ENCODE measurements around the gene CACNA2D1. TPM values are rescaled to one million over a fixed set of nuclear protein-coding genes. Genes with fewer than 3 reads are reported as not detected.

The CACNA2D1 gene
- total and polyA plus RNA-seq, 8 donors = 10.7 to 20.8 (median 16.6) TPM

- no peak overlapping the region for H3K27ac ChIP-seq
- no peak for ATAC-seq
- H3K36me3 ChIP-seq = no peaks in the 10 kb centered on the region
- H3K27me3 ChIP-seq = no peaks in the 10 kb centered on the region
- H3K4me3 ChIP-seq = no peak overlapping the region
- intact Hi-C loops (cut with DNase I) = no loop called here
- DNase-seq = peak in 1 of 4 donors; percentile 19
- no peaks in the 10 kb centered on the region for H3K9me3 ChIP-seq
- no peak for TF ChIP-seq CTCF (IDR thresholded peaks at IDR 0.05)
- no peaks in the 10 kb centered on the region for H3K4me1 ChIP-seq
Observed at GRCh38 chr7:82397879-82398524, 45.6 kb downstream of the CACNA2D1 start.

- DNase-seq = no peak
- Histone ChIP-seq H3K27me3 (no peaks in the 10 kb centered on the region), H3K36me3 (no peaks in the 10 kb centered on the region), H3K4me3 (no peak overlapping the region), H3K9me3 (no peaks in the 10 kb centered on the region), H3K4me1 (no peaks in the 10 kb centered on the region), H3K27ac (no peak overlapping the region)
- ATAC-seq = no peak
- no peak for TF ChIP-seq CTCF (IDR thresholded peaks at IDR 0.05)
- intact Hi-C loops (cut with DNase I) = no loop called here
Observed at GRCh38 chr7:82396343-82396742, 47.2 kb downstream of the CACNA2D1 start.

- Histone ChIP-seq H3K4me3 (no peak overlapping the region), H3K4me1 (no peaks in the 10 kb centered on the region), H3K36me3 (no peaks in the 10 kb centered on the region), H3K27me3 (no peaks in the 10 kb centered on the region), H3K27ac (no peak overlapping the region), H3K9me3 (no peaks in the 10 kb centered on the region)
- DNase-seq = no peak
- no peak for TF ChIP-seq CTCF (IDR thresholded peaks at IDR 0.05)
- intact Hi-C loops (cut with DNase I) = no loop called here
- ATAC-seq = no peak
Observed at GRCh38 chr7:82395147-82395546, 48.4 kb downstream of the CACNA2D1 start.

- H3K4me1 ChIP-seq = no peaks in the 10 kb centered on the region
- intact Hi-C loops (cut with DNase I) = no loop called here
- H3K9me3 ChIP-seq = no peaks in the 10 kb centered on the region
- H3K27ac ChIP-seq = no peak overlapping the region
- no peak overlapping the region for H3K4me3 ChIP-seq
- H3K27me3 ChIP-seq = no peaks in the 10 kb centered on the region
- DNase-seq (no peak), ATAC-seq (no peak)
- no peaks in the 10 kb centered on the region for H3K36me3 ChIP-seq
- TF ChIP-seq CTCF (IDR thresholded peaks at IDR 0.05) = no peak
Observed at GRCh38 chr7:82393840-82394220, 49.7 kb downstream of the CACNA2D1 start.

- intact Hi-C loops (cut with DNase I) = no loop called here
- ATAC-seq = no peak
Observed at GRCh38 chr7:82393076-82393839, 50.3 kb downstream of the CACNA2D1 start.

More at GRCh38 chr7:82393076-82393839, 50.3 kb downstream of the CACNA2D1 start:
- H3K9me3 ChIP-seq = no peaks in the 10 kb centered on the region
- DNase-seq = peak in 2 of 4 donors; percentile 63 to 84
- H3K4me1 ChIP-seq = no peaks in the 10 kb centered on the region
- no peaks in the 10 kb centered on the region for H3K36me3 ChIP-seq
- TF ChIP-seq CTCF (IDR thresholded peaks at IDR 0.05) = no peak
- no peaks in the 10 kb centered on the region for H3K27me3 ChIP-seq
- H3K4me3 ChIP-seq = no peak overlapping the region
- H3K27ac ChIP-seq = no peak overlapping the region
